K562 (cell line): ENCODE data around the gene PYM1. TPM values are rescaled to one million over a fixed set of nuclear protein-coding genes. Genes with fewer than 3 reads are reported as not detected.

Experiments
- ARID2 ChIP-seq: fragments of 450-650 bp; IDR thresholded peaks from 2 replicates; pipeline ENCODE4 v1.6.1; 2017; ENCODE audit warnings: antibody characterized with exemption, mild to moderate bottlenecking
- CCAR2 ChIP-seq: fragments of 200-400 bp; formaldehyde crosslinking; IDR thresholded peaks from 2 replicates; pipeline ENCODE4 v1.6.1; 2017; ENCODE audit warnings: mild to moderate bottlenecking, low read depth, low read length
- CTCF ChIP-seq, 3 experiments: IDR thresholded peaks in 2 of 3; conservative IDR thresholded peaks in 1 of 3; 2 replicates each; pipeline ENCODE4 v1.5.1; 2011 to 2012; ENCODE audit warnings: low read length in 3 of 3, mild to moderate bottlenecking in 3 of 3, control low read depth in 2 of 3, improper control_type of control experiment in 1 of 3, inconsistent platforms in 1 of 3, low read depth in 1 of 3, mixed read lengths in 1 of 3, moderate library complexity in 1 of 3; ENCODE audit not compliant: insufficient read depth in 2 of 3
- E2F1 ChIP-seq: sonication (generic); formaldehyde crosslinking; IDR thresholded peaks from 2 replicates; pipeline ENCODE4 v1.8.1; 2023; ENCODE audit warnings: mild to moderate bottlenecking, missing genetic modification reagents, moderate library complexity
- FOXA3 ChIP-seq, 2 experiments: fragments of 450-650 bp in 1 of 2; sonication (generic) in 1 of 2; formaldehyde crosslinking; IDR thresholded peaks in 1 of 2; conservative IDR thresholded peaks in 1 of 2; 2 replicates each; pipeline versions ENCODE4 v1.4.0 to v1.8.0; 2020 to 2022; ENCODE audit warnings: mild to moderate bottlenecking in 2 of 2, missing genetic modification reagents in 1 of 2
- POLR2G ChIP-seq: fragments of 200-400 bp; formaldehyde crosslinking; IDR thresholded peaks from 2 replicates; pipeline ENCODE4 v1.6.1; 2017; ENCODE audit warnings: low read depth, mild to moderate bottlenecking, antibody characterized with exemption, low read length, moderate library complexity
- RB1 ChIP-seq: fragments of 450-650 bp; IDR thresholded peaks from 2 replicates; pipeline ENCODE4 v1.6.1; 2017; ENCODE audit warnings: low read depth, mild to moderate bottlenecking
- TCF3 ChIP-seq: sonication (generic); formaldehyde crosslinking; IDR thresholded peaks from 2 replicates; pipeline ENCODE4 v1.4.0; 2020; ENCODE audit warnings: mild to moderate bottlenecking, missing genetic modification reagents
- TRIM25 ChIP-seq: fragments of 450-650 bp; IDR thresholded peaks from 2 replicates; pipeline ENCODE4 v1.7.0; 2016; ENCODE audit warnings: borderline replicate concordance
- ZEB2 ChIP-seq: fragments of 450-650 bp; IDR thresholded peaks from 2 replicates; pipeline ENCODE4 v1.6.1; 2016
- ZNF384 ChIP-seq: IDR thresholded peaks from 2 replicates; pipeline ENCODE4 v1.6.1; 2012; ENCODE audit warnings: low read depth, low read length, improper control_type of control experiment
- ZNF717 ChIP-seq: fragments of 250-450 bp; sonication (Bioruptor Pico); IDR thresholded peaks from 2 replicates; pipeline ENCODE4 v1.5.0; 2021
- ZNF778 ChIP-seq: fragments of 450-650 bp; formaldehyde crosslinking; IDR thresholded peaks from 2 replicates; pipeline ENCODE4 v1.4.0; 2020; ENCODE audit warnings: mild to moderate bottlenecking, moderate library complexity
- polyA plus RNA-seq, 8 experiments: library from polyadenylated mRNA; depleted of rRNA in 4 of 8; stranded (reverse) in 5 of 8; unstranded in 3 of 8; fragments of >200 nt; fragmentation: Nextera tagmentation in 2 of 8; fragmentation: Illumina TruSeq in 1 of 8; extraction: Ambion mirVana in 2 of 8; extraction: Trizol in 1 of 8; gene quantifications; 2 replicates each; pipeline versions ENCODE4 v1.2.1 to v1.2.3, GENCODE V29; 2011 to 2014; ENCODE audit warnings: inconsistent platforms in 1 of 8, missing spikeins in 1 of 8
- total RNA-seq, 7 experiments: library from RNA; depleted of rRNA in 6 of 7; stranded (reverse); fragments of >200 nt in 6 of 7; fragmentation: Illumina TruSeq in 2 of 7; extraction: Trizol in 2 of 7; gene quantifications; 2 replicates each; pipeline versions ENCODE4 v1.2.1 to v1.2.3, GENCODE V29; 2011 to 2021; ENCODE audit warnings: low replicate concordance in 1 of 7
- TF ChIP-seq, protein P1 (sequence below), 2 experiments: fragments of 450-650 bp; formaldehyde crosslinking in 1 of 2; IDR thresholded peaks; 2 replicates each; pipeline versions ENCODE4 v1.4.0 to v1.6.1; 2014 to 2020; ENCODE audit warnings: mild to moderate bottlenecking in 2 of 2, borderline replicate concordance in 1 of 2, low read depth in 1 of 2

PYM1 gene
- total and polyA plus RNA-seq, 9 of the 15 experiments (the other 6 are each of a cell fraction or from before 2014, with no cell fraction given), result 29.0 to 51.3 (median 34.1) TPM

DNA sequence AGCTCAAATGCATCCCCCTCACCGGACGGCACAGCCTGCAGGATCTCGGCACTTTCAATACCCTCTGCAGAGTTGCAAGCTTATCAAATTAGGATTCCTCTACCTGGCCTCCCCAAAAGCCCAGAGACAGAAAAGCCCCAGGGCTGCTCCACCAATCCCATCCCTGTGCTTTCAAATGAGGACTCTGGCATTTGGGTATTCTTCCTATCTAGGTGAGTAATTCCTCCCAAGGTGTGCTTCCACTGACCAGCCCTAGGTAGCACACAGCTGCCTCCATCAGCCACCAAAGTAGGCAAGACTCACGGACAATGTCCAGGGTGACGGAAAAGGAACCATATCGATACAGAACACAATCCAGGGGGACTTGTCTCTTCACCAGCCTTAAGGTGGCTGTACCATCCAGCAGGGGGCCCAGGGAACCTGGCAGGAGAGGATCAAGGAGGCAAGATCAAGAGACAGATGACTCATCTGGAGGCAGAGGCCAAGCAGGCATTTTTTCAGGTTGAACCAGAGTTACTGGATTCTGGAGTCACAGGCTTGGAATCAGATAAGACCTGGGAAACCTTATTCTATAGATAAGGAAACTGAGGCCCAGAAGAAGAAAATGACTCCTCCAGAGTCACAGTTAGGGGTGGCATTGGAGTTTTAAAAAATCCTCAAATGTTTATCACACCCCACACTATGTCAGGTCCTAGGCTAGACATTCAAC is 28.3 kb upstream of the PYM1 start (continued):
- TF ChIP-seq, protein P1, sequence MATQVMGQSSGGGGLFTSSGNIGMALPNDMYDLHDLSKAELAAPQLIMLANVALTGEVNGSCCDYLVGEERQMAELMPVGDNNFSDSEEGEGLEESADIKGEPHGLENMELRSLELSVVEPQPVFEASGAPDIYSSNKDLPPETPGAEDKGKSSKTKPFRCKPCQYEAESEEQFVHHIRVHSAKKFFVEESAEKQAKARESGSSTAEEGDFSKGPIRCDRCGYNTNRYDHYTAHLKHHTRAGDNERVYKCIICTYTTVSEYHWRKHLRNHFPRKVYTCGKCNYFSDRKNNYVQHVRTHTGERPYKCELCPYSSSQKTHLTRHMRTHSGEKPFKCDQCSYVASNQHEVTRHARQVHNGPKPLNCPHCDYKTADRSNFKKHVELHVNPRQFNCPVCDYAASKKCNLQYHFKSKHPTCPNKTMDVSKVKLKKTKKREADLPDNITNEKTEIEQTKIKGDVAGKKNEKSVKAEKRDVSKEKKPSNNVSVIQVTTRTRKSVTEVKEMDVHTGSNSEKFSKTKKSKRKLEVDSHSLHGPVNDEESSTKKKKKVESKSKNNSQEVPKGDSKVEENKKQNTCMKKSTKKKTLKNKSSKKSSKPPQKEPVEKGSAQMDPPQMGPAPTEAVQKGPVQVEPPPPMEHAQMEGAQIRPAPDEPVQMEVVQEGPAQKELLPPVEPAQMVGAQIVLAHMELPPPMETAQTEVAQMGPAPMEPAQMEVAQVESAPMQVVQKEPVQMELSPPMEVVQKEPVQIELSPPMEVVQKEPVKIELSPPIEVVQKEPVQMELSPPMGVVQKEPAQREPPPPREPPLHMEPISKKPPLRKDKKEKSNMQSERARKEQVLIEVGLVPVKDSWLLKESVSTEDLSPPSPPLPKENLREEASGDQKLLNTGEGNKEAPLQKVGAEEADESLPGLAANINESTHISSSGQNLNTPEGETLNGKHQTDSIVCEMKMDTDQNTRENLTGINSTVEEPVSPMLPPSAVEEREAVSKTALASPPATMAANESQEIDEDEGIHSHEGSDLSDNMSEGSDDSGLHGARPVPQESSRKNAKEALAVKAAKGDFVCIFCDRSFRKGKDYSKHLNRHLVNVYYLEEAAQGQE (IDR thresholded peaks at IDR 0.05; ENCODE audit: borderline replicate concordance), result peak; percentile 15; the same call in 1 of the 2 replicates
- TF ChIP-seq, protein P1 (CRISPR knock-in tag; IDR thresholded peaks at IDR 0.05; ENCODE audit: low read depth), result no peak
- TF ChIP-seq CTCF (IDR thresholded peaks at IDR 0.05 in 2 of 3, conservative IDR thresholded peaks at IDR 0.05 in 1 of 3; ENCODE audit: insufficient read depth in 2 of 3, low read depth in 1 of 3, low read length in 3 of 3) (peak; percentile 38 to 57 (median 49)), TCF3 (CRISPR knock-in tag) (no peak), FOXA3 (CRISPR knock-in tag; conservative IDR thresholded peaks at IDR 0.05 in 1 of 2, IDR thresholded peaks at IDR 0.05 in 1 of 2) (no peak), ZNF717 (no peak), ZNF384 (no peak), ARID2 (no peak), CCAR2 (no peak), ZEB2 (peak; percentile 52; the same call in 1 of the 2 replicates), POLR2G (no peak), TRIM25 (no peak), ZNF778 (CRISPR knock-in tag) (no peak), RB1 (no peak), E2F1 (CRISPR knock-in tag) (no peak)
